ENCODE data around the gene DFFB.
"Not testable (repeated sequence)": the region's sequence is repeated elsewhere in the genome, so short reads cannot be mapped to it uniquely, and the experiment has no call there.

The DFFB gene

DNA sequence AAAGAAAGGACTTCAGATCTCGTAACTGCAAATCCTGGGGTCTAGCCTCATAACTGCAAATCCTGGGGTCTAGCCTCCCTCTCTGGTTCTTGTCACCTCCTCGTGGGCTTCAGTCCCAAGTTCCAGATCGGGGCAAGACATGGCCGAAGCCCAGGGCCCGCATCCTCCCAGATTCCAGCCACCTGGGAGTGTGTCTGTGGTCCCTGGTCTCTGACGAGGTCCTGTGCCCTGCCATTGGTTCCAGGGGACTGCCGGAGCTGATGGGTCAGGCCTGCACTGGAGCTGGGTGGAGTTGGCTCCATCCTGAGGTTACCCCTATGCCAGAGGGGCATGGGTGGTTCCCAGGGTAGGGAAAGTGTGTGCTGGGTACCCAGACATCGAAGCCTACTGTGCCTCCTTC lies 60.5 kb downstream of the DFFB start:
- Histone ChIP-seq H3K4me3 (ENCODE audit: insufficient read length, low read depth) (no peak overlapping the region), H3K27me3 (ENCODE audit: insufficient read depth, insufficient read length) (no peaks in the 10 kb centered on the region), H3K9ac (ENCODE audit: insufficient read length, low read depth) (no peak overlapping the region), H3K4me1 (ENCODE audit: insufficient read depth, insufficient read length) (peaks cover 3% of the 10 kb centered on the region), H3K36me3 (ENCODE audit: insufficient read depth, insufficient read length, low read length) (no peaks in the 10 kb centered on the region), H3K9me3 (ENCODE audit: insufficient read depth, low read length) (peaks cover 6% of the 10 kb centered on the region; the same call in 1 of the 2 replicates)
- no peak for DNase-seq (ENCODE audit: low read depth, low spot score)
- no peak for TF ChIP-seq ZNF274 (IDR thresholded peaks at IDR 0.05; ENCODE audit: low read depth, low read length)
- TF ChIP-seq SUZ12 (IDR thresholded peaks at IDR 0.05; ENCODE audit: extremely low read depth, insufficient read depth, insufficient read length) = no peak
- TF ChIP-seq YY1 (IDR thresholded peaks at IDR 0.05; ENCODE audit: insufficient read depth, insufficient read length) = no peak

DNA sequence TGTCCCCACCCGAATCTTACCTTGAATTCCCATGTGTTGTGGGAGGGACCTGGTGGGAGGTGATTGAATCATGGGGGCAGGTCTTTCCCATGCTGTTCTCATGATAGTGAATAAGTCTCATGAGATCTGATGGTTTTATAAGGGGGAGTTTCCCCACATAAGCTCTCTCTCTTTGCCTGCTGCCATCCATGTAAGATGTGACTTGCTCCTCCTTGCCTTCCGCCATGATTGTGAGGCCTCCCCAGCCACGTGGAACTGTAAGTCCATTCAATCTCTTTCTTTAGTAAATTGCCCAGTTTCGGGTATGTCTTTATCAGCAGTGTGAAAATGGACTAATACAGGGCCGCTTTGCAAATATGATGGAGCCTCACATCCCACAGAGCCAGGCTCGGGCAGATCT lies 61.1 kb downstream of the DFFB start:
- not testable (repeated sequence) for H3K4me1 ChIP-seq (ENCODE audit: insufficient read depth, insufficient read length); H3K27me3 ChIP-seq (ENCODE audit: insufficient read depth, insufficient read length); H3K9me3 ChIP-seq (ENCODE audit: insufficient read depth, low read length); DNase-seq (ENCODE audit: low read depth, low spot score); H3K36me3 ChIP-seq (ENCODE audit: insufficient read depth, insufficient read length, low read length); H3K4me3 ChIP-seq (ENCODE audit: insufficient read length, low read depth); H3K9ac ChIP-seq (ENCODE audit: insufficient read length, low read depth)

DNA sequence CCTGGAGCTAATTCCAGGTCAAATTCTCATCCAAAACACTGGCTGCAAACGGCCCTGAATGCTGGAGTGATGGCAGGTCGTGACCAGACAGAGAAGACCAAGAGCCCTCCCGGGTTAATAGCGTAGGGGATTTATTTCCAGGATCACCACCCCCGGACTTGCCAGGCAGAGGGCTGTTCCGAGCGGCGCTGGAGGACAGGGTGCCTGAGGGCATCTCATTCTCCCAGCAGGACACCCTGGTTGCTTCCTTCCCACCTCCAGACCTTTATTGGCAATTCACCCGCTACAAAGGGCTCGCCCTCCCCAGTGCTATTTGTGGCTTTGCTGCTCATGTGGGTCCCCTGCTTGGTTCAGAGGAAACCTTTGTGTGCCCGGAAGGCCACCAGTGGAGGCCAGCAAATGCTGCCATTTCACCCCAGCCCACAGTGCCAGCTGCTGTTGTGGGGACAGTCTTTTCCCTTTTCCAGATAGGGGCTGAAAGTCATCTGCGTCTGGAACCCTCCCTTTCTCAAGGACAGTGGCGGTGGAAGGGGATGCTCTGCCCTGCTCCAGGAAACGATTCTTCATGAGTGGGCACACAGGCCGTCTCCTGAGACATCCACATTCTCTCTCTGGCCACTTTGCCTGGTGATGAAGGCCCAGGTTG lies 61.8 kb downstream of the DFFB start:
- Histone ChIP-seq H3K9ac (ENCODE audit: insufficient read length, low read depth) (no peak overlapping the region), H3K4me1 (ENCODE audit: insufficient read depth, insufficient read length) (peaks cover 2% of the 10 kb centered on the region), H3K36me3 (ENCODE audit: insufficient read depth, insufficient read length, low read length) (no peaks in the 10 kb centered on the region), H3K4me3 (ENCODE audit: insufficient read length, low read depth) (no peak overlapping the region), H3K9me3 (ENCODE audit: insufficient read depth, low read length) (peaks cover 6% of the 10 kb centered on the region; the same call in 1 of the 2 replicates), H3K27me3 (ENCODE audit: insufficient read depth, insufficient read length) (no peaks in the 10 kb centered on the region)
- no peak for DNase-seq (ENCODE audit: low read depth, low spot score)
- TF ChIP-seq ZNF274 (IDR thresholded peaks at IDR 0.05; ENCODE audit: low read depth, low read length) (no peak), SUZ12 (IDR thresholded peaks at IDR 0.05; ENCODE audit: extremely low read depth, insufficient read depth, insufficient read length) (no peak), YY1 (IDR thresholded peaks at IDR 0.05; ENCODE audit: insufficient read depth, insufficient read length) (no peak)

DNA sequence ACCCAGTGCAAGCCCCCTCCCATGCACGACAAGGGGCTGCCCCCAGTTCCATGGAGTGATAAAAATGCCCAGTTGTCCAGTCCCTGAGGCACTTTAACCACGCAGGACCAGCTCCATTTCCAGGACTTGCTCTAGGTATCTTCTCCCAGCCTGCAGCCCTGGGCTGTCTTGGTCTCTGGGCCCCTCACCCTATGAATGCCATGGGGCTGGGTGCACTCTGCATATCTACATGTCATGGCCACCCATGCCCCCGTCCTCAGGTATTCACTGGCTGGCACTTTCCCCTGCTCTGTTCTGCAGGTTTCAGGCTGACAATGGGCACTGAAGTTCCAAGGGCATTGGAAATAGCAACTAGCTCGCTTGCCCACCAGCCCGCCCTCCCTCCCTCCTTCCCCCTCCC lies 62.4 kb downstream of the DFFB start:
- Histone ChIP-seq H3K9ac (ENCODE audit: insufficient read length, low read depth) (no peak overlapping the region), H3K27me3 (ENCODE audit: insufficient read depth, insufficient read length) (no peaks in the 10 kb centered on the region), H3K9me3 (ENCODE audit: insufficient read depth, low read length) (peaks cover 6% of the 10 kb centered on the region; the same call in 1 of the 2 replicates), H3K36me3 (ENCODE audit: insufficient read depth, insufficient read length, low read length) (no peaks in the 10 kb centered on the region), H3K4me1 (ENCODE audit: insufficient read depth, insufficient read length) (peaks cover 2% of the 10 kb centered on the region), H3K4me3 (ENCODE audit: insufficient read length, low read depth) (no peak overlapping the region)
- TF ChIP-seq YY1 (IDR thresholded peaks at IDR 0.05; ENCODE audit: insufficient read depth, insufficient read length) (no peak), SUZ12 (IDR thresholded peaks at IDR 0.05; ENCODE audit: extremely low read depth, insufficient read depth, insufficient read length) (no peak), ZNF274 (IDR thresholded peaks at IDR 0.05; ENCODE audit: low read depth, low read length) (no peak)
- DNase-seq (ENCODE audit: low read depth, low spot score) = no peak

DNA sequence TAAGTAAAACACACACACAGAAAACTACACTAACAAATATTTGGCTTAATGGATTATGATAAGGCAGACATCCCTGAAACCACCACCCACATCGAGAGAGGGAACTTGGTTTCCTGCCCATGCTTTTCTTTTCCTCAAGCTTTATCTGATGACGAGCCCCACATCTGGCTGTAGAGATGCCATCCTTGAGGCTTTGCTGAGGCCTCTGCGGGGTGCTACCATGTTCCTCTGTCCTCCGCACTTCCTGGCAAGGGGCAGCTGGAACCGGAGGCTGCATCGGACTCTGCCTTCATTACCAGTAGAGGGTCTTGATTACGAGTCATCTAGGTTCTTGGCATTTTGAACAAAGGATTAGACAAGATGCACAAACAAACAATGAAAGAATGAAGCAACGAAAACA lies 64.5 kb downstream of the DFFB start:
- Histone ChIP-seq H3K9me3 (ENCODE audit: insufficient read depth, low read length) (peaks cover 6% of the 10 kb centered on the region; the same call in 1 of the 2 replicates), H3K36me3 (ENCODE audit: insufficient read depth, insufficient read length, low read length) (no peaks in the 10 kb centered on the region), H3K9ac (ENCODE audit: insufficient read length, low read depth) (no peak overlapping the region), H3K4me3 (ENCODE audit: insufficient read length, low read depth) (no peak overlapping the region), H3K27me3 (ENCODE audit: insufficient read depth, insufficient read length) (no peaks in the 10 kb centered on the region), H3K4me1 (ENCODE audit: insufficient read depth, insufficient read length) (peaks cover 2% of the 10 kb centered on the region)
- no peak for TF ChIP-seq SUZ12 (IDR thresholded peaks at IDR 0.05; ENCODE audit: extremely low read depth, insufficient read depth, insufficient read length)
- TF ChIP-seq ZNF274 (IDR thresholded peaks at IDR 0.05; ENCODE audit: low read depth, low read length) = no peak
- no peak for TF ChIP-seq YY1 (IDR thresholded peaks at IDR 0.05; ENCODE audit: insufficient read depth, insufficient read length)
- no peak for DNase-seq (ENCODE audit: low read depth, low spot score)

DNA sequence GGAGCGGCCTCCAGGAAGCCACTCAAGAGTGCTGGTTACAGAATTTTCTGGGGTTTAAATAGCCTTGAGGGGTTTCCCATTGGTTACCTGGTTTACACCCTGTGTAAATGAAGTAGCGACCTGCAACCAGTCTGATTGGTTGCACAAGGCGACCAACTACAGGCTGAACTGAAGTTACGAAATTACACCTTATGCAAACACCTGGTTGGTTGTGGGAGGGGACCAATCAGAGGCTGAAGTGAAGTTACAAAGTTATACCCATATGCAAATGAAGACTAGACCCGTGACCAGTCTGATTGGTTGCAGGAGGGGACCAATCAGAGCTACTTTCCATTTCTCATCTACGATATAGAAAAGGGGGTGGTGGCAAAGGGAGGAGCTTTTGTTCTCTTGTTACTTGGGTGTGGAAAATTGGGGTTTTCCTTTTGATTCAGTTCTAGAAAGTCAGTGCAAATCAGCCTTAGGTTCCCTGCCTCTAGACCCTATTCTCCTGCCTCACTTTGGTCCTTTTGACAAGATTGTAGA lies 65.0 kb downstream of the DFFB start:
- peaks cover 2% of the 10 kb centered on the region for H3K4me1 ChIP-seq (ENCODE audit: insufficient read depth, insufficient read length)
- H3K4me3 ChIP-seq (ENCODE audit: insufficient read length, low read depth) = no peak overlapping the region
- TF ChIP-seq SUZ12 (IDR thresholded peaks at IDR 0.05; ENCODE audit: extremely low read depth, insufficient read depth, insufficient read length) (no peak), YY1 (IDR thresholded peaks at IDR 0.05; ENCODE audit: insufficient read depth, insufficient read length) (no peak), ZNF274 (IDR thresholded peaks at IDR 0.05; ENCODE audit: low read depth, low read length) (no peak)
- DNase-seq (ENCODE audit: low read depth, low spot score) = no peak
- no peaks in the 10 kb centered on the region for H3K36me3 ChIP-seq (ENCODE audit: insufficient read depth, insufficient read length, low read length)
- no peak overlapping the region for H3K9ac ChIP-seq (ENCODE audit: insufficient read length, low read depth)
- H3K9me3 ChIP-seq (ENCODE audit: insufficient read depth, low read length) = peaks cover 6% of the 10 kb centered on the region; the same call in 1 of the 2 replicates
- H3K27me3 ChIP-seq (ENCODE audit: insufficient read depth, insufficient read length) = no peaks in the 10 kb centered on the region

DNA sequence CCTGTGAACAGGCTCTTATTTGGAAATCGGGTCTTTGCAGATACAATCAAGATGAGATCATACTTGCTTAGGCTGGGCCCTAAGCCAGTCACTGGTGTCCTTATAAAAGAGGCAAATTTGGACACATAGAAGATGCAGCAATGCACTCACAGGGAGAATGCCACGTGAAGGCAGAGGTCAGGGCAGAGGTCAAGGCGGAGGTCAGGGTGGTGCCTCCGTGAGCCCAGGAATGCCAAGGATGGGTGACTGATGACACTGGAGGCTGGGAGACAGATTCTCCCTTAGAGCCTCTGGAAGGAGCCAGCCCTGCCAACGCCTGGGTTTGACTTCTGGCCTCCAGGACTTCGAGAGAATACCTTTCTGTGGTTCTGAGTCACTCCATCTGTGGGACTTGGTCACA lies 65.6 kb downstream of the DFFB start:
- H3K27me3 ChIP-seq (ENCODE audit: insufficient read depth, insufficient read length) = no peaks in the 10 kb centered on the region

More for the DNA sequence above, 65.6 kb downstream of the DFFB start:
- no peak for DNase-seq (ENCODE audit: low read depth, low spot score)
- Histone ChIP-seq H3K9me3 (ENCODE audit: insufficient read depth, low read length) (peaks cover 3% of the 10 kb centered on the region; the same call in 1 of the 2 replicates), H3K36me3 (ENCODE audit: insufficient read depth, insufficient read length, low read length) (no peaks in the 10 kb centered on the region), H3K9ac (ENCODE audit: insufficient read length, low read depth) (no peak overlapping the region), H3K4me1 (ENCODE audit: insufficient read depth, insufficient read length) (no peaks in the 10 kb centered on the region), H3K4me3 (ENCODE audit: insufficient read length, low read depth) (no peak overlapping the region)
- TF ChIP-seq ZNF274 (IDR thresholded peaks at IDR 0.05; ENCODE audit: low read depth, low read length) (no peak), SUZ12 (IDR thresholded peaks at IDR 0.05; ENCODE audit: extremely low read depth, insufficient read depth, insufficient read length) (no peak), YY1 (IDR thresholded peaks at IDR 0.05; ENCODE audit: insufficient read depth, insufficient read length) (no peak)

Measured in NT2/D1 (cell line).